Panc1 (cell line): Measurements from ENCODE around the gene DCP1A. TPM values are rescaled to one million over a fixed set of nuclear protein-coding genes. Genes with fewer than 3 reads are reported as not detected.

Source experiments
- ATAC-seq: fragments of 200-7000 bp; cut with Tn5 transposase; 2 replicates; pipeline ENCODE4 v1.9.1; 2020; ENCODE audit warnings: mild to moderate bottlenecking, moderate library complexity
- BruUV-seq: library from RNA; stranded (reverse); fragments of 400-500 nt; replicated peaks from 2 replicates; lab custom pipeline; 2021; lab: Mats Ljungman, UMichigan
- CTCF ChIA-PET: fragments of 300-600 bp; sonication (Branson Sonifier 250); formaldehyde crosslinking; loops from one replicate; lab custom pipeline; 2022; ENCODE audit warnings: antibody characterized with exemption; lab: Charles Lee
- POLR2A ChIA-PET: fragments of 300-600 bp; sonication (Branson Sonifier 250); formaldehyde crosslinking; loops from one replicate; lab custom pipeline; 2022; ENCODE audit warnings: antibody characterized with exemption; lab: Charles Lee
- DNase-seq: peaks from one replicate; pipeline ENCODE4 v3.0.0-alpha.2; 2010; ENCODE audit warnings: low read depth, low spot score
- H3K27ac ChIP-seq: 2 replicates; pipeline ENCODE4 v1.5.1; 2011; ENCODE audit warnings: mild to moderate bottlenecking, low read length, inconsistent platforms
- H3K27me3 ChIP-seq: fragments of 200-500 bp; sonication (Bioruptor generic); 2 replicates; pipeline ENCODE4 v1.6.0; 2014; ENCODE audit warnings: low read length, inconsistent platforms; ENCODE audit not compliant: control insufficient read depth, insufficient read depth
- H3K36me3 ChIP-seq: fragments of 200-500 bp; sonication (Bioruptor generic); 2 replicates; pipeline ENCODE4 v1.5.1; 2014; ENCODE audit warnings: inconsistent platforms, mild to moderate bottlenecking, low read length, moderate library complexity; ENCODE audit not compliant: control insufficient read depth, insufficient read depth
- H3K4me1 ChIP-seq: 2 replicates; pipeline ENCODE4 v1.5.1; 2011; ENCODE audit warnings: inconsistent platforms, mild to moderate bottlenecking, low read length, moderate library complexity; ENCODE audit not compliant: control insufficient read depth, insufficient read depth
- H3K4me3 ChIP-seq, 2 experiments: 2 replicates each; pipeline ENCODE4 v1.5.1; 2011 to 2012; ENCODE audit warnings: low read depth in 2 of 2, low read length in 2 of 2, mild to moderate bottlenecking in 2 of 2, inconsistent platforms in 1 of 2, moderate library complexity in 1 of 2
- H3K9me3 ChIP-seq: fragments of 200-500 bp; sonication (Bioruptor generic); 2 replicates; pipeline ENCODE4 v1.5.1; 2014; ENCODE audit warnings: low read depth, mild to moderate bottlenecking, inconsistent platforms, low read length, moderate library complexity; ENCODE audit not compliant: control insufficient read depth, insufficient read depth
- CTCF ChIP-seq: fragments of 450-650 bp; IDR thresholded peaks from 2 replicates; pipeline ENCODE4 v1.5.1; 2017; ENCODE audit warnings: mild to moderate bottlenecking
- POLR2AphosphoS5 ChIP-seq: IDR thresholded peaks from 2 replicates; pipeline ENCODE4 v1.6.1; 2012; ENCODE audit warnings: mild to moderate bottlenecking, low read depth, low read length, moderate library complexity
- SIN3A ChIP-seq: IDR thresholded peaks from 2 replicates; pipeline ENCODE4 v1.6.1; 2012; ENCODE audit warnings: low read depth, mild to moderate bottlenecking, low read length, moderate library complexity, borderline replicate concordance; ENCODE audit not compliant: insufficient read depth
- TCF7L2 ChIP-seq: IDR thresholded peaks from 2 replicates; pipeline ENCODE4 v1.6.1; 2011; ENCODE audit warnings: mild to moderate bottlenecking, low read depth, low read length, inconsistent platforms
- in situ Hi-C: cut with HindIII; loops from 2 replicates; pipeline ENCODE4 v1.10.0; 2016; ENCODE audit warnings: low sequenced_read_pairs, low pct_unique_long_range_greater_than_20kb
- intact Hi-C: fragments of 100-400 bp; cut with micrococcal nuclease; formaldehyde crosslinking; loops from one replicate; pipeline ENCODE4 v1.10.0; 2022; ENCODE audit not compliant: unreplicated experiment
- total RNA-seq: library from RNA; stranded (reverse); gene quantifications from one replicate; pipeline ENCODE4 v1.2.1, GENCODE V29; 2021; ENCODE audit not compliant: unreplicated experiment
- TF ChIP-seq, protein P1 (sequence below), 2 experiments: IDR thresholded peaks; 2 replicates each; pipeline ENCODE4 v1.6.1; 2011 to 2012; ENCODE audit warnings: low read depth in 2 of 2, control low read depth in 1 of 2, low read length in 1 of 2, mild to moderate bottlenecking in 1 of 2, moderate library complexity in 1 of 2; ENCODE audit not compliant: insufficient read depth in 1 of 2

Gene DCP1A
- total RNA-seq, 1 experiment from 2014 or later = 14.4 TPM

GRCh38 chr3:53287131-53287629 lies 60.2 kb downstream of the DCP1A start:
- Histone ChIP-seq H3K36me3 (peaks cover 7% of the 10 kb centered on the region), H3K4me1 (no peaks in the 10 kb centered on the region), H3K4me3 (no peak overlapping the region), H3K9me3 (no peaks in the 10 kb centered on the region), H3K27ac (no peak overlapping the region), H3K27me3 (no peaks in the 10 kb centered on the region)
- ChIA-PET CTCF (no interaction called here), POLR2A (no interaction called here)
- no peak for TF ChIP-seq CTCF
- TF ChIP-seq TCF7L2 = no peak
- TF ChIP-seq, protein P1, sequence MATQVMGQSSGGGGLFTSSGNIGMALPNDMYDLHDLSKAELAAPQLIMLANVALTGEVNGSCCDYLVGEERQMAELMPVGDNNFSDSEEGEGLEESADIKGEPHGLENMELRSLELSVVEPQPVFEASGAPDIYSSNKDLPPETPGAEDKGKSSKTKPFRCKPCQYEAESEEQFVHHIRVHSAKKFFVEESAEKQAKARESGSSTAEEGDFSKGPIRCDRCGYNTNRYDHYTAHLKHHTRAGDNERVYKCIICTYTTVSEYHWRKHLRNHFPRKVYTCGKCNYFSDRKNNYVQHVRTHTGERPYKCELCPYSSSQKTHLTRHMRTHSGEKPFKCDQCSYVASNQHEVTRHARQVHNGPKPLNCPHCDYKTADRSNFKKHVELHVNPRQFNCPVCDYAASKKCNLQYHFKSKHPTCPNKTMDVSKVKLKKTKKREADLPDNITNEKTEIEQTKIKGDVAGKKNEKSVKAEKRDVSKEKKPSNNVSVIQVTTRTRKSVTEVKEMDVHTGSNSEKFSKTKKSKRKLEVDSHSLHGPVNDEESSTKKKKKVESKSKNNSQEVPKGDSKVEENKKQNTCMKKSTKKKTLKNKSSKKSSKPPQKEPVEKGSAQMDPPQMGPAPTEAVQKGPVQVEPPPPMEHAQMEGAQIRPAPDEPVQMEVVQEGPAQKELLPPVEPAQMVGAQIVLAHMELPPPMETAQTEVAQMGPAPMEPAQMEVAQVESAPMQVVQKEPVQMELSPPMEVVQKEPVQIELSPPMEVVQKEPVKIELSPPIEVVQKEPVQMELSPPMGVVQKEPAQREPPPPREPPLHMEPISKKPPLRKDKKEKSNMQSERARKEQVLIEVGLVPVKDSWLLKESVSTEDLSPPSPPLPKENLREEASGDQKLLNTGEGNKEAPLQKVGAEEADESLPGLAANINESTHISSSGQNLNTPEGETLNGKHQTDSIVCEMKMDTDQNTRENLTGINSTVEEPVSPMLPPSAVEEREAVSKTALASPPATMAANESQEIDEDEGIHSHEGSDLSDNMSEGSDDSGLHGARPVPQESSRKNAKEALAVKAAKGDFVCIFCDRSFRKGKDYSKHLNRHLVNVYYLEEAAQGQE (IDR thresholded peaks at IDR 0.05; ENCODE audit: insufficient read depth in 1 of 2, low read depth in 2 of 2, low read length in 1 of 2) = no peak
- no peak for TF ChIP-seq POLR2AphosphoS5
- TF ChIP-seq SIN3A = no peak
- intact Hi-C loops = no loop called here
- no peak for ATAC-seq
- TSS peak; percentile 13 for BruUV-seq
- in situ Hi-C loops = no loop called here
- no peak for DNase-seq

GRCh38 chr3:53286727-53287126 lies 60.6 kb downstream of the DCP1A start:
- POLR2A ChIA-PET = no interaction called here
- in situ Hi-C loops = no loop called here
- Histone ChIP-seq H3K36me3 (peaks cover 7% of the 10 kb centered on the region), H3K9me3 (no peaks in the 10 kb centered on the region), H3K27ac (no peak overlapping the region), H3K4me3 (no peak overlapping the region), H3K27me3 (no peaks in the 10 kb centered on the region), H3K4me1 (no peaks in the 10 kb centered on the region)
- BruUV-seq = no TSS peak
- intact Hi-C loops = no loop called here
- no peak for ATAC-seq
- CTCF ChIA-PET = no interaction called here
- TF ChIP-seq, protein P1 (IDR thresholded peaks at IDR 0.05; ENCODE audit: insufficient read depth in 1 of 2, low read depth in 2 of 2, low read length in 1 of 2) = no peak
- TF ChIP-seq TCF7L2 = no peak
- TF ChIP-seq SIN3A = no peak
- no peak for DNase-seq
